ENCODE data around the gene MRTFA. TPM values are rescaled to one million over a fixed set of nuclear protein-coding genes. Genes with fewer than 3 reads are reported as not detected.

The MRTFA gene
- total and polyA plus RNA-seq, 12 donors: 12.3 to 141 (median 41.6) TPM

- no peak for TF ChIP-seq CTCF (IDR thresholded peaks at IDR 0.05)
- no peak for TF ChIP-seq POLR2A (IDR thresholded peaks at IDR 0.05)
- Histone ChIP-seq H3K27me3 (no peaks in the 10 kb centered on the region), H3K9me3 (replicated peaks in 1 of 3) (no peaks in the 10 kb centered on the region), H3K4me3 (no peak overlapping the region), H3K4me1 (replicated peaks in 1 of 2) (no peaks in the 10 kb centered on the region), H3K27ac (peak overlapping the region in 1 of 5 donors; percentile 59), H3K36me3 (replicated peaks in 1 of 2) (no peaks in the 10 kb centered on the region)
- peak in 1 of 7 donors; percentile 48 for DNase-seq
- 69 to 76% (median 69%) methylated on average over 7 of the region's 7 CpGs for WGBS, 4 donors
- intact Hi-C loops (cut with DNase I): no loop called here
Observed at GRCh38 chr22:40666151-40666848, 29.8 kb upstream of the MRTFA start.

- 55 to 62% (median 58%) methylated on average over 3 to 4 of the region's 4 CpGs for WGBS, 4 donors
- Histone ChIP-seq H3K9me3 (replicated peaks in 1 of 3) (no peaks in the 10 kb centered on the region), H3K36me3 (replicated peaks in 1 of 2) (no peaks in the 10 kb centered on the region), H3K4me3 (no peak overlapping the region), H3K4me1 (replicated peaks in 1 of 2) (no peaks in the 10 kb centered on the region), H3K27ac (peak overlapping the region in 1 of 5 donors; percentile 59), H3K27me3 (no peaks in the 10 kb centered on the region)
- TF ChIP-seq POLR2A (IDR thresholded peaks at IDR 0.05): no peak
- no peak for TF ChIP-seq CTCF (IDR thresholded peaks at IDR 0.05)
- peak in 2 of 7 donors; percentile 38 for DNase-seq
- intact Hi-C loops (cut with DNase I): no loop called here
Observed at GRCh38 chr22:40665312-40665711, 28.8 kb upstream of the MRTFA start.

GRCh38 chr22:40661671-40662070, 25.2 kb upstream of the MRTFA start:
- no peak for TF ChIP-seq POLR2A (IDR thresholded peaks at IDR 0.05)
- no peak for TF ChIP-seq CTCF (IDR thresholded peaks at IDR 0.05)
- Histone ChIP-seq H3K27me3 (no peaks in the 10 kb centered on the region), H3K9me3 (replicated peaks in 1 of 3) (no peaks in the 10 kb centered on the region), H3K27ac (no peak overlapping the region), H3K4me3 (no peak overlapping the region), H3K4me1 (replicated peaks in 1 of 2) (no peaks in the 10 kb centered on the region), H3K36me3 (replicated peaks in 1 of 2) (no peaks in the 10 kb centered on the region)
- DNase-seq: no peak
- intact Hi-C loops (cut with DNase I): no loop called here
- 92 to 95% (median 94%) methylated on average over 7 of the region's 7 CpGs for WGBS, 4 donors

GRCh38 chr22:40660730-40661129, 24.2 kb upstream of the MRTFA start:
- H3K9me3 ChIP-seq (replicated peaks in 1 of 3): no peaks in the 10 kb centered on the region
- intact Hi-C loops (cut with DNase I): no loop called here
- DNase-seq: no peak

More at GRCh38 chr22:40660730-40661129, 24.2 kb upstream of the MRTFA start:
- H3K27ac ChIP-seq: no peak overlapping the region
- 63 to 85% (median 83%) methylated on average over 3 of the region's 3 CpGs for WGBS, 4 donors
- H3K4me1 ChIP-seq (replicated peaks in 1 of 2): no peaks in the 10 kb centered on the region
- H3K4me3 ChIP-seq: no peak overlapping the region
- TF ChIP-seq POLR2A (IDR thresholded peaks at IDR 0.05) (no peak), CTCF (IDR thresholded peaks at IDR 0.05) (no peak)
- no peaks in the 10 kb centered on the region for H3K36me3 ChIP-seq (replicated peaks in 1 of 2)
- H3K27me3 ChIP-seq: no peaks in the 10 kb centered on the region

All from adrenal gland (tissue), 12 donors.